ENCODE measurements around the gene SSH3. TPM values are rescaled to one million over a fixed set of nuclear protein-coding genes. Genes with fewer than 3 reads are reported as not detected.

Gene SSH3
- total RNA-seq, 6 experiments from 2014 or later = 10.9 to 17.9 (median 14.5) TPM

- H3K36me3 ChIP-seq = peaks cover 0 to 11% (median 3%) of the 10 kb centered on the region in 4 donors
- intact Hi-C loops (cut with DNase I) = no loop called here
- no peaks in the 10 kb centered on the region for H3K9me3 ChIP-seq
- H3K27me3 ChIP-seq = no peaks in the 10 kb centered on the region
- no peak overlapping the region for H3K27ac ChIP-seq
- whole genome bisulfite sequencing (ENCODE audit: insufficient coverage, low coverage, low lambda C conversion rate, missing lambda C conversion rate) = 95% methylated on average over 8 of the region's 13 CpGs
- no peak overlapping the region for H3K4me3 ChIP-seq
- DNase-seq = peak in 1 of 3 donors; percentile 36
- TF ChIP-seq POLR2A (IDR thresholded peaks at IDR 0.05) (no peak), CTCF (IDR thresholded peaks at IDR 0.05) (no peak)
- no peak for ATAC-seq
- H3K4me1 ChIP-seq = peaks cover 0 to 22% (median 8%) of the 10 kb centered on the region in 4 donors
Observed at GRCh38 chr11:67300256-67300755, 3.0 kb upstream of the SSH3 start.

GRCh38 chr11:67300756-67301312 lies 2.5 kb upstream of the SSH3 start:
- no peak for ATAC-seq
- Histone ChIP-seq H3K36me3 (peaks cover 0 to 11% (median 3%) of the 10 kb centered on the region in 4 donors), H3K27ac (no peak overlapping the region), H3K27me3 (no peaks in the 10 kb centered on the region), H3K9me3 (no peaks in the 10 kb centered on the region), H3K4me3 (no peak overlapping the region), H3K4me1 (peaks cover 0 to 22% (median 8%) of the 10 kb centered on the region in 4 donors)
- no CpG with 5 or more reads among the region's 22 CpGs for WGBS (ENCODE audit: insufficient coverage, low coverage, low lambda C conversion rate, missing lambda C conversion rate)
- TF ChIP-seq POLR2A (IDR thresholded peaks at IDR 0.05) = no peak
- TF ChIP-seq CTCF (IDR thresholded peaks at IDR 0.05) = no peak
- DNase-seq = peak in 2 of 3 donors; percentile 25 to 42
- intact Hi-C loops (cut with DNase I) = no loop called here

- WGBS (ENCODE audit: insufficient coverage, low coverage, low lambda C conversion rate, missing lambda C conversion rate) = 90% methylated on average over 2 of the region's 28 CpGs
- Histone ChIP-seq H3K27me3 (no peaks in the 10 kb centered on the region), H3K9me3 (no peaks in the 10 kb centered on the region), H3K36me3 (peaks cover 0 to 11% (median 3%) of the 10 kb centered on the region in 4 donors), H3K4me3 (no peak overlapping the region), H3K4me1 (peaks cover 0 to 22% (median 8%) of the 10 kb centered on the region in 4 donors), H3K27ac (no peak overlapping the region)
- ATAC-seq (no peak), DNase-seq (peak in 2 of 3 donors; percentile 50 to 57)
- intact Hi-C loops (cut with DNase I) = no loop called here
- TF ChIP-seq CTCF (IDR thresholded peaks at IDR 0.05) (no peak), POLR2A (IDR thresholded peaks at IDR 0.05) (no peak)
Observed at GRCh38 chr11:67301313-67301921, 1.9 kb upstream of the SSH3 start.

GRCh38 chr11:67301951-67302516 lies 1.3 kb upstream of the SSH3 start:
- Histone ChIP-seq H3K36me3 (peaks cover 0 to 9% (median 1%) of the 10 kb centered on the region in 4 donors), H3K27ac (peak overlapping the region in 1 of 3 donors; percentile 75), H3K4me1 (peaks cover 0 to 22% (median 8%) of the 10 kb centered on the region in 4 donors), H3K4me3 (peak overlapping the region; percentile 93 to 99 (median 96)), H3K27me3 (no peaks in the 10 kb centered on the region), H3K9me3 (no peaks in the 10 kb centered on the region)
- ATAC-seq (peak; percentile 64 to 69 (median 68)), DNase-seq (peak; percentile 74 to 77 (median 76))
- intact Hi-C loops (cut with DNase I) = no loop called here
- WGBS (ENCODE audit: insufficient coverage, low coverage, low lambda C conversion rate, missing lambda C conversion rate) = 44% methylated on average over 9 of the region's 15 CpGs
- TF ChIP-seq CTCF (IDR thresholded peaks at IDR 0.05) (no peak), POLR2A (IDR thresholded peaks at IDR 0.05) (no peak)
